PC-9 (cell line): ENCODE measurements around the gene PKNOX2. TPM values are rescaled to one million over a fixed set of nuclear protein-coding genes. Genes with fewer than 3 reads are reported as not detected.

Source experiments
- BruUV-seq: library from RNA; stranded (reverse); fragments of 400-500 nt; replicated peaks from 2 replicates; lab custom pipeline; 2021; lab: Mats Ljungman, UMichigan
- CTCF ChIA-PET: fragments of 300-600 bp; sonication (Branson Sonifier 250); formaldehyde crosslinking; loops from one replicate; lab custom pipeline; 2022; ENCODE audit warnings: antibody characterized with exemption; lab: Charles Lee
- POLR2A ChIA-PET: fragments of 300-600 bp; sonication (Branson Sonifier 250); formaldehyde crosslinking; loops from one replicate; lab custom pipeline; 2022; ENCODE audit warnings: antibody characterized with exemption; ENCODE audit not compliant: unreplicated experiment; lab: Charles Lee
- DNase-seq, 2 experiments: peaks; one replicate each; pipeline versions ENCODE4 v3.0.0 to v3.0.0-alpha.2; 2015 to 2022; ENCODE audit warnings: mixed read lengths in 1 of 2
- H2AFZ ChIP-seq: fragments of 200-600 bp; sonication (generic); 2 replicates; pipeline ENCODE4 v1.8.1; 2017; ENCODE audit warnings: antibody characterized with exemption
- H3F3A ChIP-seq: fragments of 200-600 bp; sonication (generic); 2 replicates; pipeline ENCODE4 v1.8.1; 2017; ENCODE audit warnings: antibody characterized with exemption, mild to moderate bottlenecking, low read depth; ENCODE audit not compliant: insufficient read depth
- H3K27ac ChIP-seq: fragments of 200-600 bp; sonication (generic); 2 replicates; pipeline ENCODE4 v1.6.1; 2016; ENCODE audit warnings: mixed run types
- H3K27me3 ChIP-seq: fragments of 200-600 bp; sonication (generic); 2 replicates; pipeline ENCODE4 v1.6.1; 2016; ENCODE audit warnings: low read depth, mixed run types; ENCODE audit not compliant: insufficient read depth
- H3K36me3 ChIP-seq: fragments of 200-600 bp; sonication (generic); 2 replicates; pipeline ENCODE4 v1.6.1; 2016; ENCODE audit warnings: low read depth, mixed run types
- H3K4me1 ChIP-seq: fragments of 200-600 bp; sonication (generic); replicated peaks from 2 replicates; pipeline ENCODE4 v1.6.1; 2016; ENCODE audit warnings: mixed run types; ENCODE audit not compliant: insufficient read depth
- H3K4me2 ChIP-seq: fragments of 200-600 bp; sonication (generic); 2 replicates; pipeline ENCODE4 v1.6.1; 2017; ENCODE audit warnings: mixed run types
- H3K4me3 ChIP-seq: fragments of 200-600 bp; sonication (generic); 2 replicates; pipeline ENCODE4 v1.6.1; 2016; ENCODE audit warnings: mixed run types
- H3K79me2 ChIP-seq: fragments of 200-600 bp; sonication (generic); 2 replicates; pipeline ENCODE4 v1.6.1; 2017; ENCODE audit warnings: low read depth, mixed run types
- H3K9me2 ChIP-seq: fragments of 200-600 bp; sonication (generic); 2 replicates; pipeline ENCODE4 v1.8.1; 2017; ENCODE audit warnings: mild to moderate bottlenecking; ENCODE audit not compliant: insufficient read depth
- H3K9me3 ChIP-seq: fragments of 200-600 bp; sonication (generic); 2 replicates; pipeline ENCODE4 v1.8.1; 2016; ENCODE audit warnings: low read depth; ENCODE audit not compliant: insufficient read depth
- H4K20me1 ChIP-seq: fragments of 200-600 bp; sonication (generic); 2 replicates; pipeline ENCODE4 v1.8.1; 2017; ENCODE audit not compliant: insufficient read depth
- CTCF ChIP-seq: fragments of 200-600 bp; sonication (generic); conservative IDR thresholded peaks from 2 replicates; pipeline ENCODE4 v1.6.1; 2017; ENCODE audit warnings: mixed run types, antibody characterized with exemption, mild to moderate bottlenecking, moderate library complexity
- EZH2 ChIP-seq: fragments of 200-600 bp; sonication (generic); IDR thresholded peaks from 2 replicates; pipeline ENCODE4 v1.8.0; 2017; ENCODE audit warnings: antibody characterized with exemption, low read depth
- intact Hi-C: fragments of 100-400 bp; cut with micrococcal nuclease; formaldehyde crosslinking; loops from one replicate; pipeline ENCODE4 v1.10.0; 2022; ENCODE audit not compliant: unreplicated experiment
- total RNA-seq: library from RNA; stranded (reverse); gene quantifications from 2 replicates; pipeline ENCODE4 v1.2.3, GENCODE V29; 2021

PKNOX2 gene
- total RNA-seq, 1 experiment from 2014 or later = not detected

- H3K79me2 ChIP-seq = no peaks in the 10 kb centered on the region
- ChIA-PET CTCF (no interaction called here), POLR2A (no interaction called here)
- no peaks in the 10 kb centered on the region for H3K9me2 ChIP-seq
- no peak overlapping the region for H3K27ac ChIP-seq
- no peak for DNase-seq
- no peak for TF ChIP-seq CTCF
- no peak for TF ChIP-seq EZH2
- H2AFZ ChIP-seq = no peak overlapping the region
- no peak overlapping the region for H3K4me2 ChIP-seq
- no peaks in the 10 kb centered on the region for H4K20me1 ChIP-seq
- no peaks in the 10 kb centered on the region for H3F3A ChIP-seq
- BruUV-seq = no TSS peak
- no peaks in the 10 kb centered on the region for H3K36me3 ChIP-seq
- 0 out of 2 replicates have a peak, but pooled peaks cover 5% of the 10 kb centered on the region for H3K27me3 ChIP-seq
- no peaks in the 10 kb centered on the region for H3K9me3 ChIP-seq
- intact Hi-C loops = no loop called here
- no peaks in the 10 kb centered on the region for H3K4me1 ChIP-seq
- no peak overlapping the region for H3K4me3 ChIP-seq
Measured at GRCh38 chr11:125242141-125242775, 77.7 kb downstream of the PKNOX2 start.

GRCh38 chr11:125244166-125244565 lies 79.6 kb downstream of the PKNOX2 start:
- CTCF ChIA-PET = interaction anchor here (0.6 kb wide), 1 partner anchor 368 kb away, joined by 4 read pairs; no protein-coding TSS in a partner anchor
- H3K36me3 ChIP-seq = no peaks in the 10 kb centered on the region

GRCh38 chr11:125245299-125245698 lies 80.7 kb downstream of the PKNOX2 start:
- CTCF ChIA-PET = no interaction called here
- Histone ChIP-seq H2AFZ (no peak overlapping the region), H3K4me2 (no peak overlapping the region), H3K4me3 (no peak overlapping the region), H3K9me3 (no peaks in the 10 kb centered on the region), H3K79me2 (no peaks in the 10 kb centered on the region), H3K9me2 (no peaks in the 10 kb centered on the region), H3K36me3 (no peaks in the 10 kb centered on the region), H3F3A (no peaks in the 10 kb centered on the region), H3K27ac (no peak overlapping the region), H3K27me3 (0 out of 2 replicates have a peak, but pooled peaks cover 5% of the 10 kb centered on the region), H4K20me1 (no peaks in the 10 kb centered on the region), H3K4me1 (no peaks in the 10 kb centered on the region)
- intact Hi-C loops = no loop called here
- no peak for DNase-seq
- POLR2A ChIA-PET = no interaction called here
- no peak for TF ChIP-seq EZH2
- TF ChIP-seq CTCF = no peak
- no TSS peak for BruUV-seq

More at GRCh38 chr11:125244166-125244565, 79.6 kb downstream of the PKNOX2 start:
- BruUV-seq = no TSS peak
- H3K79me2 ChIP-seq = no peaks in the 10 kb centered on the region
- no peaks in the 10 kb centered on the region for H4K20me1 ChIP-seq
- no peak overlapping the region for H3K4me2 ChIP-seq
- POLR2A ChIA-PET = no interaction called here
- H3K27ac ChIP-seq = no peak overlapping the region
- no peaks in the 10 kb centered on the region for H3K4me1 ChIP-seq
- H3K27me3 ChIP-seq = 0 out of 2 replicates have a peak, but pooled peaks cover 5% of the 10 kb centered on the region
- no peaks in the 10 kb centered on the region for H3K9me3 ChIP-seq
- intact Hi-C loops = no loop called here
- H3K9me2 ChIP-seq = no peaks in the 10 kb centered on the region
- H2AFZ ChIP-seq = no peak overlapping the region
- TF ChIP-seq EZH2 = no peak
- no peak for TF ChIP-seq CTCF
- H3K4me3 ChIP-seq = no peak overlapping the region
- H3F3A ChIP-seq = no peaks in the 10 kb centered on the region
- DNase-seq = no peak
